Measurements from ENCODE around the gene SYCP3. TPM values are rescaled to one million over a fixed set of nuclear protein-coding genes. Genes with fewer than 3 reads are reported as not detected.

The SYCP3 gene
- total RNA-seq, 1 donor from 2014 or later, result 0.44 TPM

- intact Hi-C loops (cut with micrococcal nuclease), result loop anchor here (1.0 to 2.0 kb wide), 5 partner anchors 9 to 359 kb away; no protein-coding TSS in a partner anchor
- peak overlapping the region; percentile 42 for H3K27ac Mint-ChIP-seq
These were observed 34.4 kb upstream of the SYCP3 start for GRCh38 chr12:101773650-101774162.

GRCh38 chr12:101772012-101772775 lies 32.9 kb upstream of the SYCP3 start:
- no peak overlapping the region for H3K27ac Mint-ChIP-seq
- no peaks in the 10 kb centered on the region for H3K9me3 Mint-ChIP-seq
- DNase-seq (ENCODE audit: low spot score), result no peak

More at GRCh38 chr12:101773650-101774162, 34.4 kb upstream of the SYCP3 start:
- peak; percentile 47 for DNase-seq (ENCODE audit: low spot score)
- Mint-ChIP-seq H3K4me1 (ENCODE audit: low read depth) (peaks cover 41% of the 10 kb centered on the region), H3K27me3 (ENCODE audit: insufficient read depth) (no peaks in the 10 kb centered on the region), H3K36me3 (ENCODE audit: low read depth) (peaks cover 29% of the 10 kb centered on the region), H3K9me3 (no peaks in the 10 kb centered on the region), H3K4me3 (no peak overlapping the region)

DNA sequence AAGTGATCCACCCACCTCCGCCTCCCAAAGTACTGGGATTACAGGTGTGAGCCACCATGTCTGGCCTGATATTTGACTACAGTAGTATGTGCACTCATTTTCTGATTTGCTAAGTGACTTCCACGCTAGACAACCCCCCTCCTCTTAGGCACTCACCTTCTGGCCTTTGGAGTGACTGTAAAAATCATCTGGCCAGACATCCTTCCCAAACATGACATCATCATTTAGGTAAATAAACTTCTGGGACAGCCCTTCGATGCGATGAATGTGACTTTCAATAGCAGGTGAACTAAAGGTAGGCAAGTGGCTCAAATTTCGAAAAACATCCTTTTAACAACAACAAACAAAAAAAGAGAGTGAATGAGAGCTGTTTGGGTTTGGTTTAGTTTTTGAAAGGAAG lies 30.6 kb upstream of the SYCP3 start:
- Mint-ChIP-seq H3K9me3 (no peaks in the 10 kb centered on the region), H3K4me3 (no peak overlapping the region), H3K36me3 (ENCODE audit: low read depth) (peaks cover 30% of the 10 kb centered on the region), H3K27ac (no peak overlapping the region), H3K4me1 (ENCODE audit: low read depth) (peaks cover 26% of the 10 kb centered on the region), H3K27me3 (ENCODE audit: insufficient read depth) (no peaks in the 10 kb centered on the region)
- DNase-seq (ENCODE audit: low spot score), result no peak
- intact Hi-C loops (cut with micrococcal nuclease), result no loop called here

More at GRCh38 chr12:101772012-101772775, 32.9 kb upstream of the SYCP3 start:
- Mint-ChIP-seq H3K4me1 (ENCODE audit: low read depth) (peaks cover 38% of the 10 kb centered on the region), H3K4me3 (no peak overlapping the region), H3K36me3 (ENCODE audit: low read depth) (peaks cover 26% of the 10 kb centered on the region), H3K27me3 (ENCODE audit: insufficient read depth) (no peaks in the 10 kb centered on the region)
- intact Hi-C loops (cut with micrococcal nuclease), result loop anchor here (2.0 kb wide), 2 partner anchors 145 to 357 kb away; no protein-coding TSS in a partner anchor

GRCh38 chr12:101768781-101769180 lies 29.5 kb upstream of the SYCP3 start:
- Mint-ChIP-seq H3K4me3 (no peak overlapping the region), H3K27me3 (ENCODE audit: insufficient read depth) (no peaks in the 10 kb centered on the region), H3K4me1 (ENCODE audit: low read depth) (peaks cover 22% of the 10 kb centered on the region), H3K9me3 (no peaks in the 10 kb centered on the region), H3K27ac (no peak overlapping the region), H3K36me3 (ENCODE audit: low read depth) (peaks cover 30% of the 10 kb centered on the region)
- no peak for DNase-seq (ENCODE audit: low spot score)
- intact Hi-C loops (cut with micrococcal nuclease), result no loop called here

DNA sequence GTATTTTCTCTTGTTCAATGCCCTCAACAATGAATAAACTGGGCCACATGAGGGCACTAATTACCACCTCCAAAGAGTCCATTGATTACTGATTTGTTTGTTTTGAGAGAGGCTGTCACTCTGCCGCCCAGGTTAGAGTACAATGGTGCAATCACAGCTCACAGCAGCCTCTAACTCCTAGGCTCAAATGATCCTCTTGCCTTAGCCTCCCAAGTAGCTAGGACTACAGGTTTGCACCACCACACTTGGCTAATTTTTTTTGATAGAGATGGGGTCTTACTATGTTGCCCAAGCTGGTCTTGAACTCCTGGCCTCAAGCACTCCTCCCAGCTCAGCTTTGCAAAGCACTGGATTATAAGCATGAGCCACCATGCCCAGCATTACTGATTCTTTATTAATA lies 28.3 kb upstream of the SYCP3 start:
- no peak overlapping the region for H3K27ac Mint-ChIP-seq
- peaks cover 27% of the 10 kb centered on the region for H3K36me3 Mint-ChIP-seq (ENCODE audit: low read depth)
- H3K27me3 Mint-ChIP-seq (ENCODE audit: insufficient read depth), result no peaks in the 10 kb centered on the region
- intact Hi-C loops (cut with micrococcal nuclease), result no loop called here
- H3K9me3 Mint-ChIP-seq, result no peaks in the 10 kb centered on the region
- peaks cover 13% of the 10 kb centered on the region for H3K4me1 Mint-ChIP-seq (ENCODE audit: low read depth)
- no peak overlapping the region for H3K4me3 Mint-ChIP-seq
- DNase-seq (ENCODE audit: low spot score), result no peak

GRCh38 chr12:101764051-101764792 lies 25.0 kb upstream of the SYCP3 start:
- H3K36me3 Mint-ChIP-seq (ENCODE audit: low read depth), result peaks cover 15% of the 10 kb centered on the region
- H3K27me3 Mint-ChIP-seq (ENCODE audit: insufficient read depth), result no peaks in the 10 kb centered on the region
- no peak overlapping the region for H3K4me3 Mint-ChIP-seq
- intact Hi-C loops (cut with micrococcal nuclease), result no loop called here
- H3K27ac Mint-ChIP-seq, result no peak overlapping the region
- H3K9me3 Mint-ChIP-seq, result no peaks in the 10 kb centered on the region
- H3K4me1 Mint-ChIP-seq (ENCODE audit: low read depth), result no peaks in the 10 kb centered on the region
- DNase-seq (ENCODE audit: low spot score), result no peak

DNA sequence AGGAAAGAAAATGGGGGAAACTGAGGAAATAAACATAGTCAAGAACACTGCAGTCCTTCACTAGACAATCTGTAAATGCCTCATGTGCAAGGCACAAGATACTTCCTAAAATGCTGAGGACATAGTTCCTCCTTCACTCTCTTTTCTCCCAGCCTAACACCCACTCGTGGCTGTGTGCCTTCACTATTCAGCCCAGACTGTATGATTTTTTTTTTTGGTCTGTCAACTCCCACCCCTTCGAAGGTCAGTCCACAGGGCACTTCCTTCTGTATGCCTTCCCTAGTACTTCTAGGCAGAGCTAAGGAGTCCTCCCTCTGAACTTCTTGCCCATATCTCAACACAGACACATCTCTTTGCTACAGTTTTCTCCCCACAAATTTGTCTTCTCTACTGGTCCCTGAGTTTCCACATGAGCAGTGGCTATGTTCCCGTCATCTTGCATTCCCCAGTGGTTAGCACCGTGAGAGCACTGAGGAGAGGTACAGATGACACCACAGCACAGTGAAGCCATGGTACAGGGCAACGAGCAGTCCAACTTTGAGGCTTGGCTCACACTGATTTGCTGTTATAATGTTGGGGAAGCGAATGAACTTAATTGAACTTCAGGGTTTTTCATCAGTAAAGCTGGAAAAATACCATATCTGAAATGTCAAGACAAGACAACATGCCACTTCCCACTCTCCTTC lies 24.1 kb upstream of the SYCP3 start:
- peaks cover 14% of the 10 kb centered on the region for H3K36me3 Mint-ChIP-seq (ENCODE audit: low read depth)
- no peaks in the 10 kb centered on the region for H3K4me1 Mint-ChIP-seq (ENCODE audit: low read depth)
- no peak overlapping the region for H3K27ac Mint-ChIP-seq
- no peak overlapping the region for H3K4me3 Mint-ChIP-seq
- no peak for DNase-seq (ENCODE audit: low spot score)
- H3K27me3 Mint-ChIP-seq (ENCODE audit: insufficient read depth), result no peaks in the 10 kb centered on the region
- intact Hi-C loops (cut with micrococcal nuclease), result no loop called here
- no peaks in the 10 kb centered on the region for H3K9me3 Mint-ChIP-seq

DNA sequence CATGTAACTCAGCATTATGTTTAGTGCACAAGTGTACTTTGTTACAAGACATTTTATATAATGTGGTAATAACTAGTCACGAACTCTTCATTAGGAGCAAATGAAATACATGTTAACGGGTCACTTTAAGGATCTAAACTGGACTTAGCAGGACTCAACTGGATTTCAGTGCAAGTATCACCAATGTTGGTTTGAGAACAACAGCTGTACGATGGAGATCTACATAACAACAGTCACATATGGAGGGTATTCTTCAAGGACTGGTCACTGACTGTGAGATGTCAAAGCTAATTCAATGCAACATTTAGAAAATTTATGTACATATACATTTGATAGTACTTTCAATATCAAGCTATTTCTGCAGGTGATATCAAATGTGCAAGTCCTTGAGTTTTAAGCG lies 22.5 kb upstream of the SYCP3 start:
- intact Hi-C loops (cut with micrococcal nuclease), result no loop called here
- Mint-ChIP-seq H3K27ac (no peak overlapping the region), H3K4me1 (ENCODE audit: low read depth) (no peaks in the 10 kb centered on the region), H3K27me3 (ENCODE audit: insufficient read depth) (no peaks in the 10 kb centered on the region), H3K36me3 (ENCODE audit: low read depth) (peaks cover 21% of the 10 kb centered on the region), H3K4me3 (no peak overlapping the region), H3K9me3 (no peaks in the 10 kb centered on the region)
- DNase-seq (ENCODE audit: low spot score), result no peak

GRCh38 chr12:101761350-101761749 lies 22.1 kb upstream of the SYCP3 start:
- Mint-ChIP-seq H3K27me3 (ENCODE audit: insufficient read depth) (no peaks in the 10 kb centered on the region), H3K4me3 (no peak overlapping the region), H3K27ac (no peak overlapping the region), H3K4me1 (ENCODE audit: low read depth) (no peaks in the 10 kb centered on the region), H3K9me3 (no peaks in the 10 kb centered on the region), H3K36me3 (ENCODE audit: low read depth) (peaks cover 23% of the 10 kb centered on the region)
- no peak for DNase-seq (ENCODE audit: low spot score)
- intact Hi-C loops (cut with micrococcal nuclease), result no loop called here

- intact Hi-C loops (cut with micrococcal nuclease), result loop anchor here (1.0 kb wide), 2 partner anchors 345 to 352 kb away; partner anchors contain the start of gene ARL1
- Mint-ChIP-seq H3K27ac (no peak overlapping the region), H3K9me3 (no peaks in the 10 kb centered on the region), H3K4me3 (no peak overlapping the region), H3K4me1 (ENCODE audit: low read depth) (no peaks in the 10 kb centered on the region), H3K27me3 (ENCODE audit: insufficient read depth) (no peaks in the 10 kb centered on the region), H3K36me3 (ENCODE audit: low read depth) (peaks cover 18% of the 10 kb centered on the region)
- no peak for DNase-seq (ENCODE audit: low spot score)
These were observed 20.3 kb upstream of the SYCP3 start for GRCh38 chr12:101759396-101760047.

- intact Hi-C loops (cut with micrococcal nuclease), result no loop called here
- DNase-seq (ENCODE audit: low spot score), result no peak
- Mint-ChIP-seq H3K36me3 (ENCODE audit: low read depth) (peaks cover 33% of the 10 kb centered on the region), H3K4me3 (no peak overlapping the region), H3K9me3 (no peaks in the 10 kb centered on the region), H3K4me1 (ENCODE audit: low read depth) (no peaks in the 10 kb centered on the region), H3K27me3 (ENCODE audit: insufficient read depth) (no peaks in the 10 kb centered on the region), H3K27ac (no peak overlapping the region)
These were observed 10.9 kb upstream of the SYCP3 start for GRCh38 chr12:101750152-101750551.

DNA sequence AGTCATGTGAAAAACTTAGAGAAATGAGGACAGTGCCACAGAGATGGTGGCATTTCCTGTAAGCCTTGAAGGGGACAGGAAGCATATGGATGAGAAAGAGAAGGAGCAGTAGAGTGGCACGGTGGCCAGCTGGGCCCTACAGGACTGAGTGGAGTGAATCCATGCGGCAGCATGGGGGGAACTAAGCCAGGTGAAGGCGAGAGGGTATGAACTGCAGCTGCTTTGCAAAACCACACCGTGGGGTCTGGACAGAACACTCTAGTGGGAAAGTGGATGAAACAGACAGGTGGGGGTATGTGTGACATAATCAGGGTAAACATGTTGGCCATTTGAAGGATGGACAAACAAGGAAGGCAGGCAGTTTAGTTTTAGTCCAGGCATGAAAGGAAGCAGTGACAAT lies 10.4 kb upstream of the SYCP3 start:
- intact Hi-C loops (cut with micrococcal nuclease), result no loop called here
- no peak overlapping the region for H3K27ac Mint-ChIP-seq
- H3K9me3 Mint-ChIP-seq, result no peaks in the 10 kb centered on the region
- no peak for DNase-seq (ENCODE audit: low spot score)
- H3K4me3 Mint-ChIP-seq, result no peak overlapping the region
- H3K4me1 Mint-ChIP-seq (ENCODE audit: low read depth), result no peaks in the 10 kb centered on the region
- peaks cover 34% of the 10 kb centered on the region for H3K36me3 Mint-ChIP-seq (ENCODE audit: low read depth)
- no peaks in the 10 kb centered on the region for H3K27me3 Mint-ChIP-seq (ENCODE audit: insufficient read depth)

All from activated T-helper 1 cell treated with anti-CD3 and anti-CD28 coated beads, Interleukin-12 subunit alpha, Interleukin-12 subunit beta, Interleukin-2, Interleukin-4 antibody, amounts not matched to agents 30 ng/mL and 10 ng/mL and 1 ng/mL, durations not matched to agents 14 hours and 24 hours and 36 hours (primary cell).